ENCODE measurements around the gene JADE2. TPM values are rescaled to one million over a fixed set of nuclear protein-coding genes. Genes with fewer than 3 reads are reported as not detected.
A peak's percentile ranks its signal among the peaks of the same experiment; 100 is the strongest.

JADE2 gene
- polyA plus RNA-seq, 2 of the 4 experiments (the other 2 are of a cell fraction): 24.0 to 27.1 TPM

- H3K27ac ChIP-seq: no peak overlapping the region
- CTCF ChIA-PET: interaction anchor here (0.9 to 2.6 kb wide), 6 partner anchors 9 to 66 kb away, joined by 3 to 9 read pairs (median 4); partner anchors contain the start of gene CDKN2AIPNL
- POLR2A ChIA-PET: no interaction called here
Observed at GRCh38 chr5:134477462-134478245, 47.8 kb upstream of the JADE2 start.

GRCh38 chr5:134479839-134480238, 45.6 kb upstream of the JADE2 start:
- DNase-seq (ENCODE audit: low read depth in 1 of 2, low spot score in 1 of 2): no peak
- POLR2A ChIA-PET: no interaction called here
- H3K9me3 ChIP-seq: no peaks in the 10 kb centered on the region

More at GRCh38 chr5:134477462-134478245, 47.8 kb upstream of the JADE2 start:
- no peaks in the 10 kb centered on the region for H3K4me1 ChIP-seq
- ATAC-seq: peak in 1 of 2 experiments; percentile 64; a peak in 3 of 6 replicates
- DNase-seq (ENCODE audit: low read depth in 1 of 2, low spot score in 1 of 2): peak in 1 of 2 experiments; percentile 63
- TF ChIP-seq FOSL2 (IDR thresholded peaks at IDR 0.05) (no peak), FOSL2 (CRISPR knock-in tag; IDR thresholded peaks at IDR 0.05) (0 out of 2 replicates have a peak, but pooled peaks have one; percentile 20), ELK1 (IDR thresholded peaks at IDR 0.05; ENCODE audit: low read depth, low read length) (no peak)
- 75% methylated on average over 14 of the region's 14 CpGs for WGBS (ENCODE audit: missing lambda C conversion rate)
- no peaks in the 10 kb centered on the region for H3K9me3 ChIP-seq
- H3K4me3 ChIP-seq: no peak overlapping the region
- no peak overlapping the region for H3K4me2 ChIP-seq
- FAIRE-seq: no peak

DNA sequence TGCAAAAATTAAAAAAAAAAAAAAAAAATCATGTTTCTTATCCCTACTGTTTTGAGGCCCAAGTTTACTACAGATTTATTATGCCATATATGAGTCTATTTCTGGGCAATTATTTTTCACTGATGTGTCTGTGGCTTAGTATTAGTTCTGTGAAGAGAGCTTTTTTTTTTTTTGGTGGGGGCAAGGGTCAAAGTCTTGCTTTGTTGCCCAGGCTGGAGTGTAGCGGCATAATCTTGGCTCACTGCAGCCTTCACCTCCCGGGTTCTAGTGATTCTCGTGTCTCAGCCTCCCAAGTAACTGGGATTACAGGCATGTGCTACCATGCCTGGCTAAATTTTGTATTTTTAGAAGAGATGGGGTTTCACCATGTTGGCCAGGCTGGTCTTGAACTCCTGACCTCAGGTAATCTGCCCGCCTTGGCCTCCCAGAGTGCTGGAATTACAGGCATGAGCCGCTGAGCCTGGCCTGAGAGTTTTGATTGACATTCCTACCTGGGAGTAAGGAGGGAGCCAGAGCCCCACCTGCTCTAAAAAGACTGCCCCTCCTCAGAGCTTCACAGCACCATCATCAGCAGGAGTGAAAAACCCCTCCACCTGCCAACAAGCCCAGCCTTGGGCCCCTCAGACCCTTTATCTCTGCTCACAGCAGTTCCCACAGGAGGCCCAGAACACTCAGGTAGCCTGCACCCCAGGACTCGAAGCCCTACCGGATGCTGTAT, 36.1 kb upstream of the JADE2 start:
- no peak for DNase-seq (ENCODE audit: low read depth in 1 of 2, low spot score in 1 of 2)
- no peaks in the 10 kb centered on the region for H3K4me1 ChIP-seq
- H3K9me3 ChIP-seq: no peaks in the 10 kb centered on the region
- H3K4me2 ChIP-seq: no peak overlapping the region
- ChIA-PET POLR2A (no interaction called here), CTCF (interaction anchor here (1.7 kb wide), 1 partner anchor 12 kb away, joined by 5 read pairs; no protein-coding TSS in a partner anchor)
- H3K27ac ChIP-seq: no peak overlapping the region
- 82% methylated on average over 7 of the region's 7 CpGs for WGBS (ENCODE audit: missing lambda C conversion rate)
- H3K4me3 ChIP-seq: no peak overlapping the region
- no peak for ATAC-seq
- FAIRE-seq: no peak
- TF ChIP-seq FOSB (CRISPR knock-in tag; IDR thresholded peaks at IDR 0.05) (no peak), ZNF302 (CRISPR knock-in tag; IDR thresholded peaks at IDR 0.05) (no peak), CEBPB (IDR thresholded peaks at IDR 0.05) (no peak), HEYL (CRISPR knock-in tag; IDR thresholded peaks at IDR 0.05) (no peak), TFCP2L1 (CRISPR knock-in tag; IDR thresholded peaks at IDR 0.05) (no peak), RNF2 (IDR thresholded peaks at IDR 0.05; ENCODE audit: borderline replicate concordance, low read depth) (no peak), CBX2 (IDR thresholded peaks at IDR 0.05; ENCODE audit: borderline replicate concordance, low read depth) (no peak), POLR2A (IDR thresholded peaks at IDR 0.05; ENCODE audit: low read length) (no peak), SREBF2 (IDR thresholded peaks at IDR 0.05) (no peak), MAZ (IDR thresholded peaks at IDR 0.05; ENCODE audit: borderline replicate concordance, low read depth, low read length) (no peak), FOXS1 (CRISPR knock-in tag; IDR thresholded peaks at IDR 0.05) (no peak), HOXB5 (CRISPR knock-in tag; IDR thresholded peaks at IDR 0.05) (no peak), RFX5 (IDR thresholded peaks at IDR 0.05) (no peak)
- TF ChIP-seq, protein P1, sequence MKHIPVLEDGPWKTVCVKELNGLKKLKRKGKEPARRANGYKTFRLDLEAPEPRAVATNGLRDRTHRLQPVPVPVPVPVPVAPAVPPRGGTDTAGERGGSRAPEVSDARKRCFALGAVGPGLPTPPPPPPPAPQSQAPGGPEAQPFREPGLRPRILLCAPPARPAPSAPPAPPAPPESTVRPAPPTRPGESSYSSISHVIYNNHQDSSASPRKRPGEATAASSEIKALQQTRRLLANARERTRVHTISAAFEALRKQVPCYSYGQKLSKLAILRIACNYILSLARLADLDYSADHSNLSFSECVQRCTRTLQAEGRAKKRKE (CRISPR knock-in tag; IDR thresholded peaks at IDR 0.05; ENCODE audit: low read depth): no peak

More at GRCh38 chr5:134479839-134480238, 45.6 kb upstream of the JADE2 start:
- ATAC-seq: no peak
- no peak for FAIRE-seq
- TF ChIP-seq RFX5 (IDR thresholded peaks at IDR 0.05): no peak
- TF ChIP-seq, protein P2, sequence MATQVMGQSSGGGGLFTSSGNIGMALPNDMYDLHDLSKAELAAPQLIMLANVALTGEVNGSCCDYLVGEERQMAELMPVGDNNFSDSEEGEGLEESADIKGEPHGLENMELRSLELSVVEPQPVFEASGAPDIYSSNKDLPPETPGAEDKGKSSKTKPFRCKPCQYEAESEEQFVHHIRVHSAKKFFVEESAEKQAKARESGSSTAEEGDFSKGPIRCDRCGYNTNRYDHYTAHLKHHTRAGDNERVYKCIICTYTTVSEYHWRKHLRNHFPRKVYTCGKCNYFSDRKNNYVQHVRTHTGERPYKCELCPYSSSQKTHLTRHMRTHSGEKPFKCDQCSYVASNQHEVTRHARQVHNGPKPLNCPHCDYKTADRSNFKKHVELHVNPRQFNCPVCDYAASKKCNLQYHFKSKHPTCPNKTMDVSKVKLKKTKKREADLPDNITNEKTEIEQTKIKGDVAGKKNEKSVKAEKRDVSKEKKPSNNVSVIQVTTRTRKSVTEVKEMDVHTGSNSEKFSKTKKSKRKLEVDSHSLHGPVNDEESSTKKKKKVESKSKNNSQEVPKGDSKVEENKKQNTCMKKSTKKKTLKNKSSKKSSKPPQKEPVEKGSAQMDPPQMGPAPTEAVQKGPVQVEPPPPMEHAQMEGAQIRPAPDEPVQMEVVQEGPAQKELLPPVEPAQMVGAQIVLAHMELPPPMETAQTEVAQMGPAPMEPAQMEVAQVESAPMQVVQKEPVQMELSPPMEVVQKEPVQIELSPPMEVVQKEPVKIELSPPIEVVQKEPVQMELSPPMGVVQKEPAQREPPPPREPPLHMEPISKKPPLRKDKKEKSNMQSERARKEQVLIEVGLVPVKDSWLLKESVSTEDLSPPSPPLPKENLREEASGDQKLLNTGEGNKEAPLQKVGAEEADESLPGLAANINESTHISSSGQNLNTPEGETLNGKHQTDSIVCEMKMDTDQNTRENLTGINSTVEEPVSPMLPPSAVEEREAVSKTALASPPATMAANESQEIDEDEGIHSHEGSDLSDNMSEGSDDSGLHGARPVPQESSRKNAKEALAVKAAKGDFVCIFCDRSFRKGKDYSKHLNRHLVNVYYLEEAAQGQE (IDR thresholded peaks at IDR 0.05): no peak
- Histone ChIP-seq H3K4me1 (no peaks in the 10 kb centered on the region), H3K27ac (no peak overlapping the region), H3K4me2 (no peak overlapping the region), H3K4me3 (no peak overlapping the region)
- CTCF ChIA-PET: interaction anchor here (2.0 to 2.6 kb wide), 2 partner anchors 14 to 68 kb away, joined by 8 to 9 read pairs; partner anchors contain the start of gene CDKN2AIPNL
- 89% methylated on average over 4 of the region's 4 CpGs for WGBS (ENCODE audit: missing lambda C conversion rate)

All from A549 (cell line).